Measurements from ENCODE around the gene CAPN6.

The CAPN6 gene

DNA sequence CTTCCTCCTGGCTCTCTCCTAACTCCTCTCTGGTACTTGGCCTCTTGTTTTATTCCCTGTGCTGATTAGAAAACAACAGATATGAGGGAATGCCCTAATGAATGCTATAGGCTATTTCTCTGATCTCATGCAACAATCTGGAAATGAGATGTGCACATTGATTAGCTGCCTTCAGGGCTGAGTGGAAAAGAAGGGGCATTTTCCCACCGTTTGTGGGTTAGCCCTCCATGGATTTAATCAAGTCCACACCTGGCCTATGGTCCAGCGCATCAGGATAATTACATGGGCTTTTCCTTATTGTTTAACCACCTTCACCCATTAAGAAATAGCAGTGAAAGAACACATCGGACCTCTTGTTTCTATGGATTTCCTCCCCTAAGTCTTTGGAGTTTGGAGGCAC, 70.0 kb downstream of the CAPN6 start:
- no peak for DNase-seq (ENCODE audit: low read depth in 2 of 2)

DNA sequence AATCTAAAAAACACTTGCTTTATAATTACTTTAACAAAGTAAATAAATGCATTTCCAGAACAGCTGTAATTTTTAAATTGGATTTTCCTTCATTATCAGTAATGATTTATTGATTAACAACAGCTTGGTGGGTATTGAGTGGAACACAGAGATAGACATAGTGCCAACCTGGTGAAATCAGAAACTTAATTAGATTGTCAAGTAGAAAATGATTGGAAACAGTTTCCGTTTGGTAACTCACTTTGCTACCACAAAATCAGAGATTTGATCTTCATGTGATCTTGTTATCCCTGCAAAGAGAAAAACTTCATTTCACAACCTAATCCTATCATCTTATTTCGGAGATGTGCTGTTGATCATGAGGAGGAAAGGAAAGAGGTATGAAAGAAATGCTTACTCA, 70.8 kb downstream of the CAPN6 start:
- no peak for DNase-seq (ENCODE audit: low read depth in 2 of 2)

All from stimulated activated CD8-positive, alpha-beta memory T cell treated with anti-CD3 and anti-CD28 coated beads, Interleukin-7, amount 100 ng/mL, for 4 hours (primary cell).